Endodermal cell (in vitro differentiated cells): ENCODE data around the gene RAMACL. TPM values are rescaled to one million over a fixed set of nuclear protein-coding genes. Genes with fewer than 3 reads are reported as not detected.

Experiments used
- DNase-seq: peaks from one replicate; pipeline ENCODE4 v3.0.0-alpha.2; 2017
- H3K27ac ChIP-seq: 2 replicates; pipeline ENCODE4 v1.5.1; 2013; ENCODE audit warnings: mild to moderate bottlenecking, low read depth, low read length, moderate library complexity
- H3K27me3 ChIP-seq: 2 replicates; pipeline ENCODE4 v1.6.1; 2013; ENCODE audit warnings: mild to moderate bottlenecking, low read length, moderate library complexity; ENCODE audit not compliant: insufficient read depth, control insufficient read depth, poor library complexity, severe bottlenecking
- H3K36me3 ChIP-seq: 2 replicates; pipeline ENCODE4 v1.7.0; 2013; ENCODE audit warnings: mild to moderate bottlenecking, low read length, moderate library complexity; ENCODE audit not compliant: control insufficient read depth, insufficient read depth
- H3K4me1 ChIP-seq: one replicate; pipeline ENCODE4 v1.7.0; 2013; ENCODE audit warnings: low read length; ENCODE audit not compliant: control insufficient read depth, insufficient read depth
- H3K4me3 ChIP-seq: 2 replicates; pipeline ENCODE4 v1.5.1; 2013; ENCODE audit warnings: mild to moderate bottlenecking, low read length, moderate library complexity
- H3K9ac ChIP-seq: 2 replicates; pipeline ENCODE4 v1.6.1; 2013; ENCODE audit warnings: mild to moderate bottlenecking, low read length, moderate library complexity; ENCODE audit not compliant: poor library complexity, severe bottlenecking; ENCODE audit errors: extremely low read depth
- H3K9me3 ChIP-seq: 2 replicates; pipeline ENCODE4 v1.6.1; 2013; ENCODE audit warnings: mild to moderate bottlenecking, low read length, moderate library complexity; ENCODE audit not compliant: control insufficient read depth
- H3K27ac Mint-ChIP-seq: 2 replicates; pipeline ENCODE4 v1.8.0; 2020; ENCODE audit warnings: mixed read lengths
- H3K27me3 Mint-ChIP-seq: 2 replicates; pipeline ENCODE4 v1.8.0; 2021; ENCODE audit warnings: mild to moderate bottlenecking, mixed read lengths; ENCODE audit not compliant: insufficient read depth
- H3K36me3 Mint-ChIP-seq: 2 replicates; pipeline ENCODE4 v1.8.0; 2020; ENCODE audit warnings: low read depth, mixed read lengths
- H3K4me1 Mint-ChIP-seq: 2 replicates; pipeline ENCODE4 v1.8.0; 2020; ENCODE audit warnings: mixed read lengths
- H3K4me3 Mint-ChIP-seq: 2 replicates; pipeline ENCODE4 v1.8.0; 2020; ENCODE audit warnings: mild to moderate bottlenecking, moderate library complexity, mixed read lengths
- H3K9me3 Mint-ChIP-seq: 2 replicates; pipeline ENCODE4 v1.8.0; 2020; ENCODE audit warnings: mild to moderate bottlenecking, mixed read lengths
- CTCF ChIP-seq: fragments of 200-600 bp; sonication (generic); conservative IDR thresholded peaks from 2 replicates; pipeline ENCODE4 v1.5.0; 2021; ENCODE audit warnings: antibody characterized with exemption, mild to moderate bottlenecking
- WGBS, 2 experiments: methylation state at CpG; one replicate each; pipeline versions ENCODE4 v1.1.5 to v1.1.7; 2013; ENCODE audit warnings: missing lambda C conversion rate in 2 of 2, mixed read lengths in 1 of 2; ENCODE audit not compliant: insufficient coverage in 1 of 2, insufficient read length in 1 of 2; 5-methylcytosine and 5-hydroxymethylcytosine counted together
- total RNA-seq, 2 donors: library from RNA; stranded (reverse); fragmentation: NEBNext Ultra II Directional in 1 of 2; extraction: Animal tissue kit (Norgen Biotek cat#: 25700) in 1 of 2; gene quantifications; 2 replicates in 1 of 2; 3 replicates in 1 of 2; pipeline ENCODE4 v1.2.1, GENCODE V29; 2021

Gene RAMACL
- total RNA-seq, 2 donors from 2014 or later: 0.80 to 2.5 TPM

GRCh38 chr6:166559662-166560061 is 26.8 kb downstream of the RAMACL start:
- Histone ChIP-seq H3K27me3 (no peaks in the 10 kb centered on the region), H3K36me3 (no peaks in the 10 kb centered on the region), H3K9me3 (no peaks in the 10 kb centered on the region), H3K27ac (no peak overlapping the region), H3K4me3 (no peak overlapping the region), H3K9ac (no peak overlapping the region), H3K4me1 (no peaks in the 10 kb centered on the region)
- no peak overlapping the region for H3K27ac Mint-ChIP-seq
- no peak overlapping the region for H3K4me3 Mint-ChIP-seq
- H3K9me3 Mint-ChIP-seq: no peaks in the 10 kb centered on the region
- WGBS, 2 experiments: 100% methylated on average over 1 of the region's 1 CpG; no CpG with 5 or more reads in 1 of the 2 experiments
- peaks cover 8% of the 10 kb centered on the region for H3K4me1 Mint-ChIP-seq
- no peak for TF ChIP-seq CTCF
- H3K36me3 Mint-ChIP-seq: peaks cover 5% of the 10 kb centered on the region
- no peak for DNase-seq
- H3K27me3 Mint-ChIP-seq: no peaks in the 10 kb centered on the region

GRCh38 chr6:166559211-166559610 is 27.3 kb downstream of the RAMACL start:
- WGBS, 2 experiments: 94 to 97% methylated on average over 5 of the region's 5 CpGs
- H3K36me3 Mint-ChIP-seq: peaks cover 5% of the 10 kb centered on the region
- peaks cover 8% of the 10 kb centered on the region for H3K4me1 Mint-ChIP-seq
- no peaks in the 10 kb centered on the region for H3K4me1 ChIP-seq
- H3K9me3 Mint-ChIP-seq: no peaks in the 10 kb centered on the region
- no peaks in the 10 kb centered on the region for H3K9me3 ChIP-seq
- no peak overlapping the region for H3K9ac ChIP-seq
- H3K27ac ChIP-seq: no peak overlapping the region
- TF ChIP-seq CTCF: no peak
- no peak overlapping the region for H3K4me3 Mint-ChIP-seq
- no peaks in the 10 kb centered on the region for H3K36me3 ChIP-seq
- DNase-seq: peak; percentile 3
- no peak overlapping the region for H3K4me3 ChIP-seq
- H3K27me3 ChIP-seq: no peaks in the 10 kb centered on the region
- H3K27ac Mint-ChIP-seq: no peak overlapping the region
- no peaks in the 10 kb centered on the region for H3K27me3 Mint-ChIP-seq

GRCh38 chr6:166558156-166559005 is 28.1 kb downstream of the RAMACL start:
- Histone ChIP-seq H3K27me3 (no peaks in the 10 kb centered on the region), H3K4me3 (no peak overlapping the region), H3K9ac (no peak overlapping the region), H3K9me3 (no peaks in the 10 kb centered on the region), H3K27ac (no peak overlapping the region), H3K4me1 (no peaks in the 10 kb centered on the region), H3K36me3 (no peaks in the 10 kb centered on the region)
- H3K4me1 Mint-ChIP-seq: peaks cover 16% of the 10 kb centered on the region
- no peaks in the 10 kb centered on the region for H3K27me3 Mint-ChIP-seq
- no peaks in the 10 kb centered on the region for H3K9me3 Mint-ChIP-seq
- TF ChIP-seq CTCF: no peak
- peak; percentile 39 for DNase-seq
- H3K27ac Mint-ChIP-seq: no peak overlapping the region
- WGBS, 2 experiments: 96% methylated on average over 9 to 12 of the region's 12 CpGs
- H3K4me3 Mint-ChIP-seq: no peak overlapping the region
- H3K36me3 Mint-ChIP-seq: peaks cover 5% of the 10 kb centered on the region
